WTC11 (cell line): ENCODE data around the gene VCL. TPM values are rescaled to one million over a fixed set of nuclear protein-coding genes. Genes with fewer than 3 reads are reported as not detected.

Experiments used
- ATAC-seq: fragments of 200-7000 bp; cut with Tn5 transposase; 2 replicates; pipeline ENCODE4 v1.10.0; 2021; ENCODE audit warnings: mild to moderate bottlenecking, moderate library complexity
- CTCF ChIA-PET: fragments of 300-600 bp; sonication (Branson Sonifier 250); formaldehyde crosslinking; loops from one replicate; lab custom pipeline; 2021; ENCODE audit warnings: antibody characterized with exemption; lab: Charles Lee
- POLR2A ChIA-PET: fragments of 350-600 bp; sonication (Branson Sonifier 250); formaldehyde crosslinking; loops from one replicate; lab custom pipeline; 2021; ENCODE audit warnings: antibody characterized with exemption; lab: Charles Lee
- DNase-seq: peaks from one replicate; pipeline ENCODE4 v3.0.0; 2021; ENCODE audit warnings: low spot score
- H3K27ac Mint-ChIP-seq: 2 replicates; pipeline ENCODE4 v1.8.0; 2021; ENCODE audit warnings: mixed read lengths
- H3K27me3 Mint-ChIP-seq: 2 replicates; pipeline ENCODE4 v1.8.0; 2021; ENCODE audit warnings: low read depth, mild to moderate bottlenecking, moderate library complexity, mixed read lengths
- H3K36me3 Mint-ChIP-seq: 2 replicates; pipeline ENCODE4 v1.8.0; 2021; ENCODE audit warnings: mixed read lengths
- H3K4me1 Mint-ChIP-seq: 2 replicates; pipeline ENCODE4 v1.8.0; 2022; ENCODE audit warnings: mixed read lengths
- H3K4me3 Mint-ChIP-seq: 2 replicates; pipeline ENCODE4 v1.8.0; 2021; ENCODE audit warnings: mild to moderate bottlenecking, moderate library complexity, mixed read lengths
- H3K9me3 Mint-ChIP-seq: 2 replicates; pipeline ENCODE4 v1.8.0; 2021; ENCODE audit warnings: mixed read lengths
- AFF4 ChIP-seq: sonication (generic); formaldehyde crosslinking; IDR thresholded peaks from 2 replicates; pipeline ENCODE4 v1.8.1; 2023; ENCODE audit warnings: mild to moderate bottlenecking, missing genetic modification reagents, borderline replicate concordance
- E2F4 ChIP-seq: sonication (generic); formaldehyde crosslinking; IDR thresholded peaks from 2 replicates; pipeline ENCODE4 v1.8.1; 2022; ENCODE audit warnings: low read depth, mild to moderate bottlenecking, moderate library complexity, missing genetic modification reagents, borderline replicate concordance
- ERG ChIP-seq: fragments of 250-450 bp; sonication (Bioruptor Pico); IDR thresholded peaks from 2 replicates; pipeline ENCODE4 v1.8.0; 2021; ENCODE audit warnings: mild to moderate bottlenecking
- FOXJ3 ChIP-seq: sonication (generic); formaldehyde crosslinking; IDR thresholded peaks from 2 replicates; pipeline ENCODE4 v1.9.0; 2021; ENCODE audit warnings: missing genetic modification reagents, mild to moderate bottlenecking, borderline replicate concordance
- FOXP1 ChIP-seq: sonication (generic); formaldehyde crosslinking; IDR thresholded peaks from 2 replicates; pipeline ENCODE4 v1.8.0; 2022; ENCODE audit warnings: missing genetic modification reagents, mild to moderate bottlenecking, moderate library complexity, borderline replicate concordance
- GABPB1 ChIP-seq: sonication (generic); formaldehyde crosslinking; IDR thresholded peaks from 2 replicates; pipeline ENCODE4 v1.8.1; 2023; ENCODE audit warnings: mild to moderate bottlenecking, missing genetic modification reagents
- IRF1 ChIP-seq: sonication (generic); formaldehyde crosslinking; IDR thresholded peaks from 2 replicates; pipeline ENCODE4 v1.8.0; 2023; ENCODE audit warnings: missing genetic modification reagents
- MLX ChIP-seq: sonication (generic); formaldehyde crosslinking; IDR thresholded peaks from 2 replicates; pipeline ENCODE4 v1.8.1; 2023; ENCODE audit warnings: mild to moderate bottlenecking, missing genetic modification reagents, moderate library complexity
- PRRX2 ChIP-seq: fragments of 250-450 bp; sonication (Bioruptor Pico); IDR thresholded peaks from 2 replicates; pipeline ENCODE4 v1.8.0; 2021; ENCODE audit warnings: mild to moderate bottlenecking
- RORB ChIP-seq: fragments of 250-450 bp; sonication (Bioruptor Pico); IDR thresholded peaks from 2 replicates; pipeline ENCODE4 v1.9.0; 2021; ENCODE audit warnings: mild to moderate bottlenecking
- SP1 ChIP-seq: sonication (generic); formaldehyde crosslinking; conservative IDR thresholded peaks from 2 replicates; pipeline ENCODE4 v1.8.1; 2022; ENCODE audit warnings: missing genetic modification reagents
- TEAD1 ChIP-seq: sonication (generic); formaldehyde crosslinking; IDR thresholded peaks from 2 replicates; pipeline ENCODE4 v1.8.0; 2022; ENCODE audit warnings: mild to moderate bottlenecking, missing genetic modification reagents
- TEAD4 ChIP-seq: sonication (generic); formaldehyde crosslinking; IDR thresholded peaks from 2 replicates; pipeline ENCODE4 v1.8.0; 2022; ENCODE audit warnings: mild to moderate bottlenecking, missing genetic modification reagents
- USF1 ChIP-seq: sonication (generic); formaldehyde crosslinking; IDR thresholded peaks from 2 replicates; pipeline ENCODE4 v1.8.0; 2022; ENCODE audit warnings: mild to moderate bottlenecking, missing genetic modification reagents
- ZBTB21 ChIP-seq: sonication (generic); formaldehyde crosslinking; IDR thresholded peaks from 2 replicates; pipeline ENCODE4 v1.8.1; 2023; ENCODE audit warnings: mild to moderate bottlenecking, missing genetic modification reagents, borderline replicate concordance
- ZMAT4 ChIP-seq: fragments of 250-450 bp; sonication (Bioruptor Pico); IDR thresholded peaks from 2 replicates; pipeline ENCODE4 v1.9.0; 2021; ENCODE audit warnings: mild to moderate bottlenecking
- ZNF121 ChIP-seq: sonication (generic); formaldehyde crosslinking; IDR thresholded peaks from 2 replicates; pipeline ENCODE4 v1.8.0; 2023; ENCODE audit warnings: missing genetic modification reagents
- ZNF317 ChIP-seq: sonication (generic); formaldehyde crosslinking; IDR thresholded peaks from 2 replicates; pipeline ENCODE4 v1.8.1; 2023; ENCODE audit warnings: low read depth, mild to moderate bottlenecking, moderate library complexity, missing genetic modification reagents, borderline replicate concordance
- ZNF396 ChIP-seq: fragments of 250-450 bp; sonication (Bioruptor Pico); IDR thresholded peaks from 2 replicates; pipeline ENCODE4 v1.8.0; 2021; ENCODE audit warnings: mild to moderate bottlenecking, moderate library complexity, borderline replicate concordance
- ZSCAN18 ChIP-seq: fragments of 250-450 bp; sonication (Bioruptor Pico); IDR thresholded peaks from 2 replicates; pipeline ENCODE4 v2.1.2; 2022; ENCODE audit warnings: mild to moderate bottlenecking, moderate library complexity
- total RNA-seq: library from RNA; stranded (reverse); gene quantifications from 3 replicates; pipeline ENCODE4 v1.2.3, GENCODE V29; 2021

The VCL gene
- total RNA-seq, 1 experiment from 2014 or later = 225 TPM

- DNase-seq (no peak), ATAC-seq (no peak)
- Mint-ChIP-seq H3K36me3 (peaks cover 79% of the 10 kb centered on the region), H3K4me3 (no peak overlapping the region), H3K27me3 (no peaks in the 10 kb centered on the region), H3K9me3 (no peaks in the 10 kb centered on the region), H3K27ac (0 out of 2 replicates have a peak overlapping the region, but pooled peaks have one; percentile 34), H3K4me1 (no peaks in the 10 kb centered on the region)
- TF ChIP-seq ERG = no peak
- TF ChIP-seq MLX (CRISPR knock-in tag) = no peak
- TF ChIP-seq IRF1 (CRISPR knock-in tag) = no peak
- no peak for TF ChIP-seq GABPB1 (CRISPR knock-in tag)
- no peak for TF ChIP-seq ZNF317 (CRISPR knock-in tag)
- TF ChIP-seq SP1 = no peak
- no peak for TF ChIP-seq FOXJ3 (CRISPR knock-in tag)
- no peak for TF ChIP-seq RORB (CRISPR knock-in tag)
- TF ChIP-seq PRRX2 = no peak
- TF ChIP-seq ZBTB21 (CRISPR knock-in tag) = no peak
- TF ChIP-seq TEAD4 (CRISPR knock-in tag) = no peak
- TF ChIP-seq ZSCAN18 (CRISPR knock-in tag) = no peak
- TF ChIP-seq TEAD1 = no peak
- TF ChIP-seq FOXP1 (CRISPR knock-in tag) = no peak
- CTCF ChIA-PET = no interaction called here
- POLR2A ChIA-PET = no interaction called here
These were observed 98.9 kb downstream of the VCL start for GRCh38 chr10:74096777-74097176.

- Mint-ChIP-seq H3K36me3 (peaks cover 79% of the 10 kb centered on the region), H3K9me3 (no peaks in the 10 kb centered on the region), H3K27ac (no peak overlapping the region), H3K4me3 (no peak overlapping the region), H3K4me1 (no peaks in the 10 kb centered on the region), H3K27me3 (no peaks in the 10 kb centered on the region)
- ChIA-PET CTCF (no interaction called here), POLR2A (no interaction called here)
- ATAC-seq (no peak), DNase-seq (no peak)
- TF ChIP-seq ZMAT4 (CRISPR knock-in tag) (no peak), ZNF121 (CRISPR knock-in tag) (no peak), USF1 (CRISPR knock-in tag) (no peak), ERG (no peak)
These were observed 99.9 kb downstream of the VCL start for GRCh38 chr10:74097776-74098175.

- TF ChIP-seq ZNF396 (CRISPR knock-in tag) (no peak), E2F4 (CRISPR knock-in tag) (no peak), ZNF121 (CRISPR knock-in tag) (no peak), AFF4 (CRISPR knock-in tag) (no peak)
- peak overlapping the region; percentile 59 for H3K27ac Mint-ChIP-seq
- ATAC-seq (no peak), DNase-seq (no peak)
- no peaks in the 10 kb centered on the region for H3K27me3 Mint-ChIP-seq
- H3K4me1 Mint-ChIP-seq = no peaks in the 10 kb centered on the region
- peaks cover 85% of the 10 kb centered on the region for H3K36me3 Mint-ChIP-seq
- H3K9me3 Mint-ChIP-seq = no peaks in the 10 kb centered on the region
- CTCF ChIA-PET = interaction anchor here (1.1 kb wide), 1 partner anchor 27 kb away, joined by 5 read pairs; no protein-coding TSS in a partner anchor
- POLR2A ChIA-PET = no interaction called here
- H3K4me3 Mint-ChIP-seq = no peak overlapping the region
These were observed 101.5 kb downstream of the VCL start for GRCh38 chr10:74099420-74099819.
